ENCODE results near the gene MYCN. TPM values are rescaled to one million over a fixed set of nuclear protein-coding genes. Genes with fewer than 3 reads are reported as not detected.

Gene MYCN
- total and polyA plus RNA-seq, 2 of the 4 experiments (the other 2 are of a cell fraction), result not detected

GRCh38 chr2:15954761-15955160, 14.4 kb downstream of the MYCN start:
- no peak for ATAC-seq (ENCODE audit: low read depth)

More at GRCh38 chr2:15954761-15955160, 14.4 kb downstream of the MYCN start:
- dilution Hi-C loops (cut with HindIII; ENCODE audit: low sequenced_read_pairs, unreplicated experiment) (no loop called here), intact Hi-C loops (cut with micrococcal nuclease) (no loop called here), in situ Hi-C loops (cut with MboI; ENCODE audit: low sequenced_read_pairs) (no loop called here)
- Histone ChIP-seq H3K4me3 (ENCODE audit: insufficient read depth, low read depth, low read length) (no peak overlapping the region), H2AFZ (replicated peaks; ENCODE audit: low read length, poor library complexity) (no peak overlapping the region), H3K9me3 (ENCODE audit: control insufficient read depth, insufficient read depth, low read length) (peaks cover 26% of the 10 kb centered on the region), H3K27ac (ENCODE audit: insufficient read depth, low read length) (no peak overlapping the region), H3K56ac (ENCODE audit: extremely low read depth, insufficient read depth, low read length) (no peak overlapping the region), H3K18ac (ENCODE audit: low read depth, low read length) (no peak overlapping the region), H4K91ac (ENCODE audit: insufficient read depth, low read depth, low read length) (no peak overlapping the region), H3K4me2 (ENCODE audit: low read depth, low read length) (no peak overlapping the region), H3K9me1 (ENCODE audit: insufficient read depth, low read length) (no peaks in the 10 kb centered on the region), H3K4ac (ENCODE audit: low read depth, low read length) (no peak overlapping the region), H3K4me1 (ENCODE audit: control insufficient read depth, insufficient read depth, low read length) (no peaks in the 10 kb centered on the region), H4K20me1 (ENCODE audit: insufficient read depth, low read length) (no peaks in the 10 kb centered on the region), H3K79me1 (ENCODE audit: low read depth in 1 of 2, low read length in 2 of 2) (no peaks in the 10 kb centered on the region), H3K36me3 (ENCODE audit: control insufficient read depth, insufficient read depth, low read length) (no peaks in the 10 kb centered on the region), H3K27me3 (ENCODE audit: control insufficient read depth, insufficient read depth, low read length) (no peaks in the 10 kb centered on the region), H2BK20ac (ENCODE audit: low read depth, low read length) (no peak overlapping the region), H2AK5ac (ENCODE audit: low read depth, low read length) (no peak overlapping the region), H3K14ac (replicated peaks; ENCODE audit: low read depth, low read length) (no peak overlapping the region), H2BK15ac (ENCODE audit: low read depth, low read length) (no peak overlapping the region), H4K8ac (ENCODE audit: low read depth in 2 of 2, low read length in 2 of 2) (no peak overlapping the region), H2AK9ac (replicated peaks; ENCODE audit: low read depth, low read length, poor library complexity) (no peak overlapping the region), H2BK120ac (ENCODE audit: low read depth, low read length) (no peak overlapping the region), H3K9ac (ENCODE audit: low read depth, low read length) (no peak overlapping the region), H4K5ac (ENCODE audit: low read depth, low read length) (no peak overlapping the region), H3K23ac (ENCODE audit: low read depth, low read length) (no peak overlapping the region), H2BK5ac (ENCODE audit: low read depth, low read length, poor library complexity, severe bottlenecking) (no peak overlapping the region)
- DNase-seq, result no peak
- WGBS, 2 experiments (ENCODE audit: extremely low coverage in 2 of 2, insufficient read length in 1 of 2), result no CpG with 5 or more reads among the region's 8 CpGs
- ChIA-PET POLR2A (ENCODE audit: unreplicated experiment) (no interaction called here), CTCF (no interaction called here)
- BruUV-seq (replicated peaks), result no TSS peak
- TF ChIP-seq RAD21 (IDR thresholded peaks at IDR 0.05; ENCODE audit: low read length), result no peak
